Spleen (tissue), 11 donors: ENCODE measurements around the gene GALNT5. TPM values are rescaled to one million over a fixed set of nuclear protein-coding genes. Genes with fewer than 3 reads are reported as not detected.

Experiments used
- DNase-seq: peaks from one replicate; pipeline ENCODE4 v3.0.0-alpha.2; 2020
- H3K27ac ChIP-seq, 8 donors: fragments of 200-600 bp; sonication (generic) in 7 of 8; 1 replicate in 4 of 8; 2 replicates in 4 of 8; pipeline versions ENCODE4 v1.5.0 to v1.8.0; 2016 to 2021; ENCODE audit warnings: inconsistent platforms in 4 of 8, mild to moderate bottlenecking in 4 of 8, moderate library complexity in 1 of 8
- H3K27me3 ChIP-seq, 7 donors: fragments of 200-600 bp; sonication (generic) in 6 of 7; replicated peaks in 1 of 7; 1 replicate in 4 of 7; 2 replicates in 3 of 7; pipeline versions ENCODE4 v1.5.0 to v1.8.0; 2016 to 2021; ENCODE audit warnings: inconsistent platforms in 3 of 7, mild to moderate bottlenecking in 1 of 7
- H3K36me3 ChIP-seq, 6 donors: fragments of 200-600 bp; sonication (generic) in 5 of 6; 1 replicate in 4 of 6; 2 replicates in 2 of 6; pipeline versions ENCODE4 v1.5.0 to v1.8.0; 2016 to 2021; ENCODE audit warnings: inconsistent platforms in 2 of 6
- H3K4me1 ChIP-seq, 6 donors: fragments of 200-600 bp; sonication (generic) in 5 of 6; 1 replicate in 3 of 6; 2 replicates in 3 of 6; pipeline versions ENCODE4 v1.5.0 to v1.8.0; 2016 to 2021; ENCODE audit warnings: inconsistent platforms in 3 of 6
- H3K4me3 ChIP-seq, 8 donors: fragments of 200-600 bp; sonication (generic) in 7 of 8; 1 replicate in 4 of 8; 2 replicates in 4 of 8; pipeline versions ENCODE4 v1.5.0 to v1.8.0; 2016 to 2021; ENCODE audit warnings: inconsistent platforms in 4 of 8, mild to moderate bottlenecking in 4 of 8, moderate library complexity in 2 of 8
- H3K9me3 ChIP-seq, 8 donors: fragments of 200-600 bp; sonication (generic) in 7 of 8; 1 replicate in 4 of 8; 2 replicates in 4 of 8; pipeline versions ENCODE4 v1.5.0 to v1.8.0; 2016 to 2021; ENCODE audit warnings: inconsistent platforms in 4 of 8
- CTCF ChIP-seq, 11 experiments: fragments of 200-600 bp in 7 of 11; fragments of 450-650 bp in 4 of 11; sonication (generic) in 4 of 11; IDR thresholded peaks in 8 of 11; conservative IDR thresholded peaks in 3 of 11; 1 replicate in 7 of 11; 2 replicates in 4 of 11; pipeline versions ENCODE4 v1.4.0 to v1.8.0; 2016 to 2021; ENCODE audit warnings: antibody characterized with exemption in 11 of 11, inconsistent platforms in 4 of 11, mild to moderate bottlenecking in 1 of 11
- POLR2A ChIP-seq, 3 donors: fragments of 450-650 bp; IDR thresholded peaks; one replicate each; pipeline ENCODE4 v1.5.1; 2017; ENCODE audit warnings: antibody characterized with exemption in 3 of 3, mild to moderate bottlenecking in 1 of 3
- POLR2AphosphoS5 ChIP-seq, 3 donors: sonication (generic); formaldehyde crosslinking; IDR thresholded peaks; one replicate each; pipeline ENCODE4 v1.5.1; 2017; ENCODE audit warnings: antibody characterized with exemption in 3 of 3
- WGBS, 5 donors: extraction: QIAGEN DNeasy Blood & Tissue Kit in 3 of 5; methylation state at CpG; one replicate each; pipeline versions ENCODE4 v1.1.5 to v1.1.7; 2013 to 2018; 5-methylcytosine and 5-hydroxymethylcytosine counted together
- intact Hi-C: fragments of 100-400 bp; cut with DNase I; formaldehyde crosslinking; loops from one replicate; pipeline ENCODE4 v1.15.0; 2023; ENCODE audit warnings: low total_unique reads
- polyA plus RNA-seq, 3 donors: library from polyadenylated mRNA; stranded (reverse); fragments of 200-250 nt; gene quantifications; one replicate each; pipeline ENCODE4 v1.2.1, GENCODE V29; 2013
- total RNA-seq, 7 donors: library from RNA; depleted of rRNA in 3 of 7; stranded (reverse); fragments of >200 nt in 3 of 7; fragmentation: NEBNext Ultra II Directional in 4 of 7; extraction: Animal tissue kit (Norgen Biotek cat#: 25700) in 4 of 7; gene quantifications; one replicate each; pipeline versions ENCODE4 v1.1.0 to v1.2.1, GENCODE V29; 2016 to 2021
- donor health status: healthy with polysubstance abuse.
- donor health status: DM: no; HTN: no; CAD: no; lungs with moderate emphysema.
- donor health status: DM: no; HTN: no; CAD: no.
- donor health status: Bipolar disorder and iron deficiency.
- donor health status: healthy.
- donor health status: DM: no; HTN: no; CAD: no.
- donor health status: DM: yes; HTN: yes; CAD: no.

Gene GALNT5
- total and polyA plus RNA-seq, 10 donors: 0.03 to 0.70 (median 0.11) TPM; not detected in 5

DNA sequence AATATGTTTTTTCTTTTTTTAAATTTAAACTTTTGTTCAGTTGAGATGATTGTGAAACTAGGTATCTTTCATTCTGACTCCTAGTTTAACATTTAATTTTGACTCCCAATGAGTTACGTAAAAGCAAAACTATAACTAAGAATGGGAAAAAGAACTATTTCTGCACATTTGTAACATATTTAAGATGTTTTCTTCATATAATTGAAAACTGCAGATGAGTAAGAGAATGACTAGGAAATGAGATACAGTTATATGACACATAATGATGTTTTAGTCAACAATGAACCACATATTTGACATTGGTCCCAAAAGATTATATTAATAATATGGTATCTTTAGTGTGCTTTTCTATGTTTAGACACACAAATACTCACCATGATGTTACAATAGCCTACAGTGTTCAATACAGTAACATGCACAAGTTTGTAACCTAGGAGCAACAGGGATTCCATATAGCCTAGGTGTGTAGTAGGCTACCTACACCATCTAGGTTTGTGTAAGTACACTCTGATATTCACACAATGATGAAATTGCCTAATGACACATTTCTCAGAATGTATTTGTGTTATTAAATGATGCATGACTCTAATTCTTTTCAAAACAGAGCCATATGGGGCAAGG is 55.5 kb downstream of the GALNT5 start:
- H3K36me3 ChIP-seq: no peaks in the 10 kb centered on the region
- H3K4me3 ChIP-seq: no peak overlapping the region
- no peak overlapping the region for H3K27ac ChIP-seq
- intact Hi-C loops: no loop called here
- WGBS, 5 donors: 79 to 92% (median 89%) methylated on average over 1 of the region's 1 CpG
- H3K9me3 ChIP-seq: no peaks in the 10 kb centered on the region
- no peaks in the 10 kb centered on the region for H3K27me3 ChIP-seq
- H3K4me1 ChIP-seq: no peaks in the 10 kb centered on the region
- DNase-seq: no peak
- TF ChIP-seq POLR2AphosphoS5 (IDR thresholded peaks at IDR 0.05): no peak
- TF ChIP-seq POLR2A (IDR thresholded peaks at IDR 0.05): no peak

GRCh38 chr2:157315901-157316300 is 58.4 kb downstream of the GALNT5 start:
- Histone ChIP-seq H3K27me3 (no peaks in the 10 kb centered on the region), H3K36me3 (no peaks in the 10 kb centered on the region), H3K4me1 (no peaks in the 10 kb centered on the region), H3K9me3 (no peaks in the 10 kb centered on the region), H3K27ac (no peak overlapping the region), H3K4me3 (no peak overlapping the region)
- no peak for TF ChIP-seq POLR2AphosphoS5 (IDR thresholded peaks at IDR 0.05)
- no peak for TF ChIP-seq POLR2A (IDR thresholded peaks at IDR 0.05)
- TF ChIP-seq CTCF (IDR thresholded peaks at IDR 0.05 in 8 of 11, conservative IDR thresholded peaks at IDR 0.05 in 3 of 11): no peak
- intact Hi-C loops: no loop called here
- DNase-seq: no peak
- WGBS, 5 donors: 79 to 90% (median 87%) methylated on average over 4 of the region's 4 CpGs

DNA sequence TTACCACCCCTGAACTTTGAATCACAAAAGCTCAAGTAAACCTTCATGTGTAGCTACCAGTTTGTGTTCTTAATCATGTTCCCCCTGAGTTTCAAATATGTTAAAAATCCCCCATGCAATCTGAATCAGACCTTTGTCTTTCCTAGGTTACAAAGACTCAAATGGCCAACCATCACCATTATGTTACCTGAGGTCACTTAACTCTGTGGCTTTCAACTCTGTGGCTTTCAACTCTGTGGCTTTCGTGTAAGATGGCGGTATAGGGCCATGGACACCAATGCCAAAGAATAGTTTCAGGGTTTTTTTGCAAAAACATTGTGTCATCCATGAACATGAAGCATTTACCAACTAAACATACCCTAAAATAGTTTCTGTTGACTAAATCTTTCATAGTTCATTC is 61.4 kb downstream of the GALNT5 start:
- WGBS, 5 donors: 89 to 99% (median 97%) methylated on average over 2 of the region's 2 CpGs
- H3K4me1 ChIP-seq: peaks cover 0 to 3% (median 0%) of the 10 kb centered on the region in 6 donors
- H3K36me3 ChIP-seq: no peaks in the 10 kb centered on the region
- no peaks in the 10 kb centered on the region for H3K27me3 ChIP-seq
- intact Hi-C loops: no loop called here
- H3K9me3 ChIP-seq: no peaks in the 10 kb centered on the region
- TF ChIP-seq CTCF (IDR thresholded peaks at IDR 0.05 in 8 of 11, conservative IDR thresholded peaks at IDR 0.05 in 3 of 11) (no peak), POLR2A (IDR thresholded peaks at IDR 0.05) (no peak), POLR2AphosphoS5 (IDR thresholded peaks at IDR 0.05) (no peak)
- no peak overlapping the region for H3K27ac ChIP-seq
- DNase-seq: no peak
- H3K4me3 ChIP-seq: no peak overlapping the region

- no peak for TF ChIP-seq CTCF (IDR thresholded peaks at IDR 0.05 in 8 of 11, conservative IDR thresholded peaks at IDR 0.05 in 3 of 11)
- no peak for TF ChIP-seq POLR2AphosphoS5 (IDR thresholded peaks at IDR 0.05)
Measured at GRCh38 chr2:157319795-157320194, 62.3 kb downstream of the GALNT5 start.

More at GRCh38 chr2:157319795-157320194, 62.3 kb downstream of the GALNT5 start:
- intact Hi-C loops: no loop called here
- Histone ChIP-seq H3K36me3 (no peaks in the 10 kb centered on the region), H3K27ac (no peak overlapping the region), H3K4me3 (no peak overlapping the region), H3K4me1 (peaks cover 0 to 3% (median 0%) of the 10 kb centered on the region in 6 donors), H3K9me3 (no peaks in the 10 kb centered on the region), H3K27me3 (no peaks in the 10 kb centered on the region)
- no peak for DNase-seq
- 83 to 93% (median 88%) methylated on average over 2 of the region's 2 CpGs for WGBS, 5 donors
